DMS 273 (cell line): Measurements from ENCODE around the gene MARK3.

Experiments used
- DNase-seq: peaks from one replicate; lab custom pipeline; 2025; ENCODE audit not compliant: unreplicated experiment; lab: John Stamatoyannopoulos, UW

Gene MARK3

DNA sequence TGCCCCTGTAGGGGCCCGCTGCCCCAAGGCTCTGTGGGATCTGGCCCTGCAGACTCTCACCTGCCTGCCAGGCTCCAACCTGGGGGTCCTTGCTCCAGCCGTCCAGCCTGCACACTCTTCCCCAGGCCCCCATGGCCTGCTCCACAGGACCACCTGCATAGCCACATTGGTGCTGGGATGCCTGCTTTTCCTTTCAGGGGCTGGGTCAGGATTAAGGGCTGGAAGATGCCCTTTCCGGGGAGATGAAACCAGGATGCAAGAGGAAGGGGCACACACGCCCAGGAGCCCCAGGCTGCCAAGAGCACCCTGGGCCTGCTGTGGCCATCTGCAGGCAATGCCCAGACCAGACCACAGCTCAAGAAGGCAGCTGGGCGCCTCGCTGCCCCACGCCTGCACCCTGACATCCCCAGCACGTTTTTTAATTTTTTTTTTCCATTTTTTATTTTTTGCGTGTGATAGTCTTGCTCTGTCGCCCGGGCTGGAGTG is 162.3 kb downstream of the MARK3 start:
- DNase-seq = no peak

DNA sequence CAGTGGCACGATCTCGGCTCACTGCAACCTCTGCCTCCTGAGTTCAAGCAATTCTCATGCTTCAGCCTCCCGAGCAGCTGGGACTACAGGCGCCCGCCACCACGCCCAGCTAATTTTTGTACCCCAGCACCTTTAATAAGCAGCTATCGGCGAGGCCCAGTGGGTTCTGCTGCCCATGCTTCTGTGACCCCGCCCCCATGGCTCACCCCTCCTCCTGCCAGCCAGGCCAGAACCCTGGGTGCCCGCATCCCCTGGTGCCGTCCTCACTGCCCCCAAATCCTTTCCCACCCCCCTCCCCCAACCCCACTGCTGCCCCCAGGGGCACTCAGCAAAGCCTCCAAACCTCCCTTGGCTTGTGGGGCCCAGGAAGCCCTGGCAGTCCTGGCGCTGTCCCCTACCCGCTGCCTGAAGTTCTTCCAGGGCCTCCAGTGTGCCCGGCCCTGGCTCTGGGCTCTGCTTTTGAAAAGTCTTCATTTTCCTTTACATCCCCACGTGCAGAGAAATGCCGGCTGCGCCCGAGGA is 162.8 kb downstream of the MARK3 start:
- DNase-seq = no peak

- no peak for DNase-seq
Observed at GRCh38 chr14:103548463-103549351, 163.5 kb downstream of the MARK3 start.

DNA sequence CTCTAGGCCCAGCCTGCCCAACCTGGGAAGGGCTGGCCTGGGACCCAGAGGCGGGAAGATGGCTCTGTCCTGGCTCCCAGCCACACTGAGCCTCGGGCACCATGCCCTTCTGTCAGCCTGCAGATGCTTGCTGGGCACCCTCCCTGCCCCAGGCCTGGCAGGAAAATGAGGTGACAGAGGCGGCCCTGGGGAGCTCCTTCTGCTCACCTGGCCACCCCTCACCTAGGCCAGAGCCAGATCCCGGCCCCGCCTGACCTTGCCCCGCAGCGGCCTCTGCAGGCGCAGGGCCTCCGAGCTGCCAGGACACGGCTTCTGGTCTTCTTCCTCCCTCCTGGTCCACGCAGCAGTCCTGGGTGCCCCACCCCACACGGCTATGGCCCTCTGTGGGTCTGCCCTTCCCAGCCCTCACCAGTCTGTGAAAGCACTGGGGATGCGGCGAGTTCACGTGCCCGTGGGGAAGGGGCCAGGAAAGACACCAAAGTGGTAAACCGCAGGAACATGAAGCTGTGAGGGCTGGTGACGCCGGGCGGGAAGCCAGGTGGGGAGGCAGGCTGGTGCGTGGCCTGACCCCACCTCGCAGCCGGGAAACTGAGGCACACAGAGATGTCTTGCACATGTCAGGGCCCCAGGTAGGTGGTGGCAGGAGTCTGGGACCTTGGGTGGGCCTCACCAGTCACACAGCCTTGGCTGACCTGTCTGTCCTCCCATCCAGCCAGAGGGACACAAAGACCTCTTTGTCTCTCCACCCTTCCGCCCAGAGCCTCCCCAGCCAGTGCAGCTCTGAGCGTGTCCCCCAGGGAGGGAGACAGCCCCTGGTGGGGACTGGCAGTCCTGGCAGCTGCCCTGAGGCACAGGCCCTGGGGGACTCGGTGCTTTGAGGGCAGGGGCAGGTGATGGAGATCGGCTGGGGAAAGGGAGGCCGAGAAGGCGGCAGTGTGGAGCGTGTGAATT is 164.4 kb downstream of the MARK3 start:
- peak; percentile 50 for DNase-seq

GRCh38 chr14:103550451-103551337 is 165.5 kb downstream of the MARK3 start:
- DNase-seq = no peak

- DNase-seq = no peak
Observed at GRCh38 chr14:103551338-103551762, 166.1 kb downstream of the MARK3 start.

DNA sequence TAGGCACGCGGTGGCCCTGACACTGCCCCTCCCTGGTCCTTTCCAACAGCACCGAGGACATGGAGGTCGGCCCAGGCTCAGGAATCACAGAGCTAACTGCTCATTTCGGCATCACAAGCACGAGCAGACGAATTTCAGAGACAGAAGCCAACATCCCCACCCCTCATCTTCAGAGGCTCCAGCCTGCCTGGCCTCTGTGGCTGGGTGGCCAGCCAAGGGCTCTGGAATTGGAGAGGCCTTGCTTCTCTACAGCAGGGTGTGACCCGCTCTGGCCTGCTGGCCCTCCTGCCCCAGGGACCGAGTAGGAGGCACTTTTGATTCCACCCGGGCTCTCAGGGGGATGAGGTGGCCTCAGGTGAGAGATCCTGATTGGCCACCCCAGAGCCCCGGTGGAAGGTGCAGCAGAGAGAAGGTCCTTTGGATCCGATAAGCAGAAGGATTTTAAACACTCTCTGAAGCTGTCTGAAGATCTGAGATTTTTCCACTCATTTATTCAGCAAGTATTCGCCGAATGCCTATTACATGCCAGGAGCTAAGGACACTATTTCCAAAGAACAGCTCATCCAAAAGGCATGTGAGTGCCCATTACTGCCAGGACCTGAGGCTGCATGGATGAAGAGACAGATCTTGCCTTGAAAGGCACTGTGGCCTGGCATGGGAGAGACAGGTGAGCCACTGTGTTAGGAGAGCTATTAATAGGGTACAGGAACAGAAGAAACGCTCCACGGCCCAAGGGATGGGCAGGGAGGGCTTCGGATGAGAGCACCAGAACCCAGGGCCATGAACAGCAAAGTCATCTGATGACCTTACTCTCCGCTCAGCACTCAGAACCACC is 167.0 kb downstream of the MARK3 start:
- DNase-seq = no peak

DNA sequence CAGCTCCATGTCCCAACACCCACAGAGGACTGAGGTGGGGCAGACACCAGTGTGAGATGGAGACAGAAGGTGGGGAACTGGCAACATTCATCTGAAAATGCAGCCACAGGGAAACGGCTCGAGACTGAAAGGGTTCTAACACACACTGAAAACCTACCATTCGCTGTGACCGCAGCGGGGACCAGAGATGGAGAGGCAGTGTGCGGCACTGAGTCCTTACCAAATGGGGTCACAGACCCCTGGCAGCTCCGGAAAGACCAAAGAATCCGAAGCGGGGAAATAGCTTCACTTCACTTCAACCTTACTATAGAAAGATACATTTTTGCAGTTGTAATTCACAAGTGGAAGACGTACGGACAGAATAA is 167.6 kb downstream of the MARK3 start:
- no peak for DNase-seq
